Gastrocnemius medialis (tissue), 4 donors: ENCODE data around the gene PDE7B.

Source experiments
- POLR2A ChIP-seq, 2 donors: fragments of 450-650 bp; IDR thresholded peaks; one replicate each; pipeline ENCODE4 v1.6.1; 2017; ENCODE audit warnings: antibody characterized with exemption in 2 of 2, mild to moderate bottlenecking in 2 of 2, moderate library complexity in 2 of 2
- TF ChIP-seq, protein P1 (sequence below), 5 experiments: fragments of 450-650 bp in 3 of 5; fragments of 200-600 bp in 2 of 5; sonication (generic) in 2 of 5; IDR thresholded peaks in 4 of 5; conservative IDR thresholded peaks in 1 of 5; 1 replicate in 4 of 5; 2 replicates in 1 of 5; pipeline ENCODE4 v1.5.1; 2016 to 2019; ENCODE audit warnings: antibody characterized with exemption in 5 of 5, mild to moderate bottlenecking in 3 of 5, moderate library complexity in 3 of 5

DNA sequence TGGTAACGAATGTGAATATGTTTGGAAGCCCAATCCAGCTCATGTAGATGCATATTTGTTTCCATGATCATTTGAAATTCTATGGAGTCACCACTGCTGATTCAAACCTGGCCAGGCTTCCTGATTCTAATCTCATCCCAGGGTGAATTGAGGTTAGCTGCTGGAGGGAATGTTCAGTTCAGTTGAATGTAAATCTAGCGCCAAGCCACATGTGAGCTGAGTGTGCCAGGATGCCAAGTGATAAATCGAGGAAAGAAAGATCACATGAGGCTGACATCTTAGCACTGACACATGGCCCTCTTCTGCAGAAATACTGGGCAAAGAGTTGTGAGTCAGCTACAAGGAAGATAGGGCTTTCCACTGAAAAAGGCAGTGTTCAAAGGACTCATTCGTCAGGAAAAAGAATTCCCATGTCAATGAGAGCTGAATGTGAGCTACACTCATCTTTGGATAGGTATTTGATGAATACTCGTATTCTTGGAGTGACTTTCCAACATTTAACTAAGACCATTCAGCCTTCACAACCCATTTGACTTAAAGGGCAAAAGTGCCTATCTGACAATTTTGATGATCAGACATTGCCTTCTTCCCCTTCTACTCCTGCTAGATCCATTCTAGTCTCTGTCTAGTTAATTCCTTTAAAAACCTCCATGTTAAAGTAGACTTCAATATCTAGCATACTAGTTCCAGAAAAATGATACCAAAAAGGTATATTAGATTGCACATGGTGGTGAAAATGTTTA lies 226.5 kb downstream of the PDE7B start:
- TF ChIP-seq, protein P1, sequence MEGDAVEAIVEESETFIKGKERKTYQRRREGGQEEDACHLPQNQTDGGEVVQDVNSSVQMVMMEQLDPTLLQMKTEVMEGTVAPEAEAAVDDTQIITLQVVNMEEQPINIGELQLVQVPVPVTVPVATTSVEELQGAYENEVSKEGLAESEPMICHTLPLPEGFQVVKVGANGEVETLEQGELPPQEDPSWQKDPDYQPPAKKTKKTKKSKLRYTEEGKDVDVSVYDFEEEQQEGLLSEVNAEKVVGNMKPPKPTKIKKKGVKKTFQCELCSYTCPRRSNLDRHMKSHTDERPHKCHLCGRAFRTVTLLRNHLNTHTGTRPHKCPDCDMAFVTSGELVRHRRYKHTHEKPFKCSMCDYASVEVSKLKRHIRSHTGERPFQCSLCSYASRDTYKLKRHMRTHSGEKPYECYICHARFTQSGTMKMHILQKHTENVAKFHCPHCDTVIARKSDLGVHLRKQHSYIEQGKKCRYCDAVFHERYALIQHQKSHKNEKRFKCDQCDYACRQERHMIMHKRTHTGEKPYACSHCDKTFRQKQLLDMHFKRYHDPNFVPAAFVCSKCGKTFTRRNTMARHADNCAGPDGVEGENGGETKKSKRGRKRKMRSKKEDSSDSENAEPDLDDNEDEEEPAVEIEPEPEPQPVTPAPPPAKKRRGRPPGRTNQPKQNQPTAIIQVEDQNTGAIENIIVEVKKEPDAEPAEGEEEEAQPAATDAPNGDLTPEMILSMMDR (IDR thresholded peaks at IDR 0.05 in 4 of 5, conservative IDR thresholded peaks at IDR 0.05 in 1 of 5), result no peak
- TF ChIP-seq POLR2A (IDR thresholded peaks at IDR 0.05), result no peak
